SK-N-MC (cell line): ENCODE measurements around the gene SERTAD2.
A peak's percentile ranks its signal among the peaks of the same experiment; 100 is the strongest.

Experiments used
- DNase-seq: peaks from one replicate; pipeline ENCODE4 v3.0.0-alpha.2; 2011; ENCODE audit warnings: low read depth, low spot score
- H3K27ac ChIP-seq: fragments of 200-600 bp; sonication (generic); 2 replicates; pipeline ENCODE4 v1.5.1; 2016; ENCODE audit warnings: mixed run types
- H3K36me3 ChIP-seq: fragments of 200-600 bp; sonication (generic); 2 replicates; pipeline ENCODE4 v1.6.1; 2017; ENCODE audit warnings: antibody characterized with exemption, low read length, mixed read lengths; ENCODE audit not compliant: insufficient read depth
- H3K4me3 ChIP-seq: fragments of 200-600 bp; sonication (generic); 2 replicates; pipeline ENCODE4 v1.5.1; 2016
- H3K9ac ChIP-seq: fragments of 200-600 bp; sonication (generic); 2 replicates; pipeline ENCODE4 v1.8.0; 2017; ENCODE audit warnings: mixed run types, mixed read lengths; ENCODE audit not compliant: insufficient read length
- H3K9me3 ChIP-seq: fragments of 200-600 bp; sonication (generic); 2 replicates; pipeline ENCODE4 v1.6.1; 2017; ENCODE audit warnings: low read depth, mild to moderate bottlenecking, antibody characterized with exemption, low read length, moderate library complexity, mixed read lengths
- EZH2 ChIP-seq: fragments of 200-600 bp; sonication (generic); IDR thresholded peaks from one replicate; pipeline ENCODE4 v1.6.1; 2017; ENCODE audit warnings: antibody characterized with exemption
- FOXP2 ChIP-seq: optimal IDR thresholded peaks from 2 replicates; pipeline ENCODE3; 2011; ENCODE audit warnings: mild to moderate bottlenecking, moderate library complexity; ENCODE audit not compliant: insufficient read depth; ENCODE audit errors: extremely low read length, control extremely low read depth
- POLR2AphosphoS5 ChIP-seq: IDR thresholded peaks from 2 replicates; pipeline ENCODE4 v1.6.1; 2012; ENCODE audit warnings: mild to moderate bottlenecking, low read depth, low read length, borderline replicate concordance

The SERTAD2 gene

GRCh38 chr2:64623242-64623850 lies 30.4 kb downstream of the SERTAD2 start:
- no peak for DNase-seq
- Histone ChIP-seq H3K36me3 (no peaks in the 10 kb centered on the region), H3K9ac (no peak overlapping the region), H3K4me3 (no peak overlapping the region), H3K27ac (no peak overlapping the region), H3K9me3 (no peaks in the 10 kb centered on the region)
- TF ChIP-seq POLR2AphosphoS5 (no peak), FOXP2 (no peak), EZH2 (no peak)

GRCh38 chr2:64622443-64623241 lies 31.1 kb downstream of the SERTAD2 start:
- Histone ChIP-seq H3K27ac (no peak overlapping the region), H3K36me3 (no peaks in the 10 kb centered on the region), H3K9me3 (no peaks in the 10 kb centered on the region), H3K4me3 (no peak overlapping the region), H3K9ac (no peak overlapping the region)
- DNase-seq: no peak
- TF ChIP-seq EZH2: no peak
- TF ChIP-seq FOXP2: no peak
- no peak for TF ChIP-seq POLR2AphosphoS5

DNA sequence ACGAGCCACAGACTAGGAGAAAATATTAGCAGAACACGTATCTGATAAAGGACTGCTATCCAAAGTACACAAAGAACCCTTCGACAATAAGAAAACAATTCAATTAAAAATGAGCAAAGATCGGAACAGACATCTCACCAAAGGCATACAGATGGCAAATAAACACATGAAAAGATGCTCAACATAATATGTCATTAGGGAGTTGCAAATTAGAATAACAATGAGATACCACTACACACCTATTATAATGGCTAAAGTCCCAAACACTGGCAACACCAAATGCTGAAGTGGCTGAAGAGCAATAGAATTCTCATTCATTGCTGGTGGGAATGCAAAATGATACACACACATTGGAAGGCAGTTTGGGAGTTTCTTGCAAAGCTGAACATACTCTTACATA lies 33.1 kb downstream of the SERTAD2 start:
- no peak for TF ChIP-seq EZH2
- TF ChIP-seq FOXP2: no peak
- TF ChIP-seq POLR2AphosphoS5: no peak

DNA sequence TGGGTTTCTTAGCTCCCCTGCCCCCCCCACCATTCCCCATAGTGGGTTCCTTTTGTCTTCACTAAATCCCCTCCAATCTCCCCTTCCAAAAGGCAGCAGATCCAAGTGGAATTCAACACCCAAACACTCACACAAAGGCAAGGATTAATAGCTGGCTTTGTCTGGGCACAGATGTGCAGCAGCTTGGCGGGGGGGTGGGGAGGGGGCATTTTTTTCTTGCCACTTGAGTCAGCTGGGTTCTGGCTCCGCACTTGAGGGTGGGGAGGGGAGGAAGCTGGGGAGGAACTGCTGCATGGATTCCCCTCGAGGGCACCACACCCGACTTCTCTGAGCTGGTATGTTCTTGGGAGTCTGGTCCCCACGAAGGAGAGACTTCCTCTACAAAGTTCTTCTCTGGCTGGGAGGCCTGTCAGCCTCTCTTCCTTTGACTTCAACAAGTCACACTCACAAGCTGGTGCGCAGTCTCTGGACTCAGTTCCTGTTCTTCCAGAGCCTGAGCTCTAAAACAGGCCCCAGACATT lies 36.0 kb downstream of the SERTAD2 start:
- Histone ChIP-seq H3K27ac (peak overlapping the region; percentile 73), H3K9ac (peak overlapping the region; percentile 49), H3K36me3 (no peaks in the 10 kb centered on the region), H3K9me3 (no peaks in the 10 kb centered on the region), H3K4me3 (peak overlapping the region; percentile 46)
- DNase-seq: no peak
- TF ChIP-seq POLR2AphosphoS5 (no peak), EZH2 (no peak), FOXP2 (no peak)

More for the DNA sequence above, 33.1 kb downstream of the SERTAD2 start:
- H3K27ac ChIP-seq: no peak overlapping the region
- no peak overlapping the region for H3K4me3 ChIP-seq
- no peaks in the 10 kb centered on the region for H3K36me3 ChIP-seq
- H3K9ac ChIP-seq: no peak overlapping the region
- no peaks in the 10 kb centered on the region for H3K9me3 ChIP-seq
- no peak for DNase-seq

- H3K4me3 ChIP-seq: no peak overlapping the region
- no peaks in the 10 kb centered on the region for H3K9me3 ChIP-seq
- no peak for DNase-seq
- H3K9ac ChIP-seq: no peak overlapping the region
- H3K36me3 ChIP-seq: no peaks in the 10 kb centered on the region
- no peak overlapping the region for H3K27ac ChIP-seq
- TF ChIP-seq EZH2 (no peak), FOXP2 (no peak), POLR2AphosphoS5 (no peak)
These were observed 37.7 kb downstream of the SERTAD2 start for GRCh38 chr2:64615844-64616536.

GRCh38 chr2:64615192-64615763 lies 38.4 kb downstream of the SERTAD2 start:
- Histone ChIP-seq H3K9me3 (no peaks in the 10 kb centered on the region), H3K36me3 (no peaks in the 10 kb centered on the region), H3K9ac (no peak overlapping the region), H3K4me3 (no peak overlapping the region), H3K27ac (no peak overlapping the region)
- TF ChIP-seq EZH2: no peak
- no peak for TF ChIP-seq POLR2AphosphoS5
- no peak for TF ChIP-seq FOXP2
- no peak for DNase-seq

GRCh38 chr2:64613276-64613675 lies 40.4 kb downstream of the SERTAD2 start:
- no peak for TF ChIP-seq POLR2AphosphoS5
- DNase-seq: no peak
- no peaks in the 10 kb centered on the region for H3K36me3 ChIP-seq
- H3K27ac ChIP-seq: no peak overlapping the region
- no peak overlapping the region for H3K4me3 ChIP-seq
- no peaks in the 10 kb centered on the region for H3K9me3 ChIP-seq
- no peak overlapping the region for H3K9ac ChIP-seq

- no peak for TF ChIP-seq POLR2AphosphoS5
- DNase-seq: no peak
These were observed 41.0 kb downstream of the SERTAD2 start for GRCh38 chr2:64612575-64613195.

More at GRCh38 chr2:64612575-64613195, 41.0 kb downstream of the SERTAD2 start:
- Histone ChIP-seq H3K9ac (no peak overlapping the region), H3K36me3 (no peaks in the 10 kb centered on the region), H3K27ac (no peak overlapping the region), H3K4me3 (no peak overlapping the region), H3K9me3 (no peaks in the 10 kb centered on the region)
